IPS DF 6.9 (cell line): ENCODE data around the gene FGF12.

Source experiments
- DNase-seq: peaks from one replicate; pipeline ENCODE4 v3.0.0-alpha.2; 2013; ENCODE audit warnings: low read depth, low spot score
- H3K27ac ChIP-seq: one replicate; pipeline ENCODE4 v1.5.1; 2013; ENCODE audit warnings: low read length, control low read depth
- H3K27me3 ChIP-seq: 2 replicates; pipeline ENCODE4 v1.6.1; 2013; ENCODE audit warnings: mild to moderate bottlenecking, low read length; ENCODE audit not compliant: control insufficient read depth, insufficient read depth
- H3K36me3 ChIP-seq: 2 replicates; pipeline ENCODE4 v1.6.1; 2013; ENCODE audit warnings: low read length; ENCODE audit not compliant: control insufficient read depth, insufficient read depth
- H3K4me1 ChIP-seq: 2 replicates; pipeline ENCODE4 v1.6.1; 2013; ENCODE audit warnings: low read length; ENCODE audit not compliant: control insufficient read depth, insufficient read depth
- H3K4me3 ChIP-seq: 2 replicates; pipeline ENCODE4 v1.5.1; 2013; ENCODE audit warnings: mild to moderate bottlenecking, low read length
- H3K9me3 ChIP-seq: 2 replicates; pipeline ENCODE4 v1.6.1; 2013; ENCODE audit warnings: low read length, inconsistent platforms; ENCODE audit not compliant: control insufficient read depth, insufficient read depth
- WGBS: extraction: QIAGEN DNeasy Blood & Tissue Kit; methylation state at CpG from one replicate; pipeline ENCODE4 v1.1.7; 2013; ENCODE audit warnings: mixed read lengths, missing lambda C conversion rate; ENCODE audit not compliant: insufficient read length, insufficient coverage; 5-methylcytosine and 5-hydroxymethylcytosine counted together

The FGF12 gene

DNA sequence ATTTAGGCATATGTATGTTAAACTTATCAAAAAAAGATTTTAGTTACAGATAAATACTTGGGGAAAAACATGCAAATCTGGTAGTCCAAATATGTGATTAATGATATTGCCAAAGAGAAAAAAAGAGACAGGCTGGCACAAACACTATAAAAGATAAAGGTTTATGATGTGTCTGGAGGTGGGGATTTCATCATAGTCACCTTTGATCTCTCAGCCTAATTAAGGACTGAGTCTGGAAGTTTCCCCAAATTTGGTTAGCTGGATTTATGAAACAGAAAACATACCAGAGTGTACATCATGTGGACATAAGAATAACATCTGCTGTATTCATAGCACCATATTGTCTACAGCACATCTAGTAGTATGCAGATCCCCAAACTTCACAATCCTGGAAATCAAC is 157.0 kb downstream of the FGF12 start:
- H3K4me1 ChIP-seq, result no peaks in the 10 kb centered on the region
- H3K27me3 ChIP-seq, result no peaks in the 10 kb centered on the region
- H3K9me3 ChIP-seq, result no peaks in the 10 kb centered on the region
- no peaks in the 10 kb centered on the region for H3K36me3 ChIP-seq
- no peak for DNase-seq
- no peak overlapping the region for H3K27ac ChIP-seq
- H3K4me3 ChIP-seq, result no peak overlapping the region

DNA sequence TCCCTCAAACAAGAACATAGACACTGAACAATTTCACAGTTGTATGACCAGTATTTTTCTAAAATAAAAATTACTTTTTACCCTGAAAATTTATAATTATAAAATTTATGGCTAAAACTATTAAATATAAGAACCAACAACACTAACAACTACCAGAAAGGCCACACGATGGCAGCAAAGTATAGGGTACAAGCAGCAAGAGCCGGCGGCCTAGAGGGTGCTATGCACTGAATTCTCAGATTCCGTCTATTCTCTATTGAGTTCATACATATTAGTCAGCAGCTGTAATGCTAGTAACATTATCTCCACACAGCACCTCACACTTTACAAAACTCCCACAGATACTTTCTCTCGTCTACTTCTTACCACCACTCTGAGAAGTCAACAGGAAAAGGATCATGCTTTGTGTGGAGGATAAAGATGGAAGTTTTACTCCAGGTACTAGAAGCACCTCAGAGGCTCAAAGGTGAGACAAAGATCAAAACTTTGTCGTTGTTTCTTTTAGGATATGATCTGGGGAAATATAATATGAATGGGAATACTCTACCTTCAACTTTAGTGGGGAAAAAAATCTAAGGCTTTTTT is 160.5 kb downstream of the FGF12 start:
- peak; percentile 41 for DNase-seq
- no peak overlapping the region for H3K4me3 ChIP-seq
- no CpG with 5 or more reads among the region's 6 CpGs for WGBS
- no peaks in the 10 kb centered on the region for H3K27me3 ChIP-seq
- H3K4me1 ChIP-seq, result no peaks in the 10 kb centered on the region
- no peaks in the 10 kb centered on the region for H3K36me3 ChIP-seq
- H3K27ac ChIP-seq, result no peak overlapping the region
- H3K9me3 ChIP-seq, result no peaks in the 10 kb centered on the region

DNA sequence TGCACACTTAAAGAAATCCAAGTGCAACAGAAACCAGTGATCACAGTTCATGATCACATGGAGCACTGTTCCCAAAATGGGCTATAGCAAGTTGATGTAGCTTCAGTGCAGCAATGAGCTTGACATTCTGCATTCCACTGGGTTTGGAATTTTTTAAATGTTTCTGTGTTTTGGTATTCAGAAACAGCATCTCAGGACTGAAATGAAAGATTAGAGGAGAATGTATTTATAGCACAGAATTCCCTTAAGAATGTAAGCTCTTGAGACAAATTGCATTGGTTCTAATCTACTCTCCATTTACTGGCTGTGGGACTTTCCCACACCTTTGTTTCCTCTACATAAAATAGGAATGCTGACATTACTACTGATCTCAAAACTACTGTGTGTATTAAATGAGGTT is 162.7 kb downstream of the FGF12 start:
- Histone ChIP-seq H3K9me3 (no peaks in the 10 kb centered on the region), H3K36me3 (no peaks in the 10 kb centered on the region), H3K4me1 (no peaks in the 10 kb centered on the region), H3K27ac (no peak overlapping the region), H3K4me3 (no peak overlapping the region), H3K27me3 (no peaks in the 10 kb centered on the region)
- no peak for DNase-seq

DNA sequence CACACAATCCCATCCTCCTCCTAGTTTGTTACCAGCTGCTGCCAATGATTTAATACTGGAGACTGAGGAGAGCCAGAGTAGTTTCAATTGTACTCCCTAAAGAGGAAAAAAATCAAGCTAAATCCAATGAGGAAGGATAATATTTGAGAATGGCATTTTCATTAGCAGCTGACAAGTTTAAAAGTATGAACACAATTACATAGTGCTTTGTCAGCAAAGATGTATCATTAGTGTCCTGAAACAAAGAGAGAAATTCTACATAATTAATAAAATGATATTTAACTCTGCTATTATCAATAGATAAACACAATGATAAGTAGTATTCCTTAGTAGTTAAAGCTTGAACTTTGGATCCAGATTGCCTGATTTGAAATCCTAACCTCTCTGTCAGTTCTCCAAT is 163.9 kb downstream of the FGF12 start:
- no peaks in the 10 kb centered on the region for H3K9me3 ChIP-seq
- no peak overlapping the region for H3K27ac ChIP-seq
- no peaks in the 10 kb centered on the region for H3K27me3 ChIP-seq
- H3K4me1 ChIP-seq, result no peaks in the 10 kb centered on the region
- no peak overlapping the region for H3K4me3 ChIP-seq
- no peak for DNase-seq
- no peaks in the 10 kb centered on the region for H3K36me3 ChIP-seq

DNA sequence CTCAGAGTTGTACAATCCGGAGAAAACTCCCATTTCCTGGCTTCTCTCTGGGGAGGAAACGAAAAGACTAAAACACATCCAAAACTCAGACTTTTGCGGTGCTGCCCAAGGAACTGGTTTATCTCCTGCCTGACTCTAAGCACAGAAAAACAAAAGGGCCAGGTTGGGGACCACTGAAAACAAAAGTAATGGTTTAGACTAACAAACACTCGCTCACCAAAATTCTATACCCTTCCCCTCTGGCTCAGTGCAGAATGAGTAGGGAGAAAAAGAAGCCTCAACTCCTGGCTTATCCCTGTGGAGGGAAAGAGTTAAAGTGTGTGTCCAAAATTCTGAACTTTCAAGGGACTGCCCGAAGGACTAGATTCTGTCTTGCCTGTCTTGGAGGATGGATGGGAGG is 173.6 kb downstream of the FGF12 start:
- DNase-seq, result no peak
- Histone ChIP-seq H3K4me3 (no peak overlapping the region), H3K27me3 (no peaks in the 10 kb centered on the region)

DNA sequence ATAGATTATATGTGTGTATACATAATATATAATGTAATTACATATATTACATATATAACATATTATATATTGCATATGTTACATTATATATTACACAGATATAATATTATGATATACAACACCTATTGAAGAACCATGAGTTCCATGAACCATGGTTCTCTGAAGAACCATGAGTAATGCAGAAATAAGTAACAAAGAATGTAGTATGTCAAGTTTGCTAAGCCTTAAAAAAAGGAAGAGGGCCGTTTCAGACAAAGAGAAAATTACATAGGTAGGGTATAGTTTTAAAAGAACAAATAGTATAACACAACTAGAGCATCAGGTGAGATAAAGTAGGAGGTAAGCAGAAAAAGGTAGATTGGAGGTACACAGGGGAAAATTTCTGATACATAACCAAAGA is 177.0 kb downstream of the FGF12 start:
- H3K9me3 ChIP-seq, result no peaks in the 10 kb centered on the region
- WGBS, result no CpG with 5 or more reads among the region's 1 CpG
- no peaks in the 10 kb centered on the region for H3K27me3 ChIP-seq
- no peak overlapping the region for H3K27ac ChIP-seq
- no peak overlapping the region for H3K4me3 ChIP-seq
- DNase-seq, result no peak
- H3K4me1 ChIP-seq, result no peaks in the 10 kb centered on the region
- H3K36me3 ChIP-seq, result no peaks in the 10 kb centered on the region

More for the DNA sequence above, 173.6 kb downstream of the FGF12 start:
- H3K36me3 ChIP-seq, result no peaks in the 10 kb centered on the region
- no peak overlapping the region for H3K27ac ChIP-seq
- no CpG with 5 or more reads among the region's 5 CpGs for WGBS
- no peaks in the 10 kb centered on the region for H3K9me3 ChIP-seq
- H3K4me1 ChIP-seq, result no peaks in the 10 kb centered on the region

DNA sequence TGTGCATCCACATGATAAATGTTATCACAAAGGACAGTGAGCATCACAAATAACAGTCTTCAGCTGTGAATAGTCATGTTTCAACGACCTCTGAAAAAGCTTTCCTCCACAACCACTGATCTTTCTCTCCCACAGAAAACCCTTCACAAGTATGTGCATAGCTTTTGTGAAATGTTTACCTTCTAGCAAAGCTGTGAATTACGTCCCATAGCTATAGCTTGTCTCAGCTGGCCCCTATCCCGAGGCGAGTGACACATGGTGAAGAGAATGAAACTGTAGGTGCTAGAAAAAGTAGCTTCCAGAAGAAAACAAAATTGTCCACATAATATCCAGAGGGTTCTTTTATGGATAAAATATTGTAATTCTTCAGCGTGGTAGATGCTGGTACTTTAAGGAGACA is 182.0 kb downstream of the FGF12 start:
- Histone ChIP-seq H3K27me3 (no peaks in the 10 kb centered on the region), H3K4me3 (no peak overlapping the region), H3K4me1 (0 out of 2 replicates have a peak, but pooled peaks cover 1% of the 10 kb centered on the region), H3K9me3 (no peaks in the 10 kb centered on the region), H3K36me3 (no peaks in the 10 kb centered on the region), H3K27ac (no peak overlapping the region)
- no CpG with 5 or more reads among the region's 5 CpGs for WGBS
- DNase-seq, result no peak

DNA sequence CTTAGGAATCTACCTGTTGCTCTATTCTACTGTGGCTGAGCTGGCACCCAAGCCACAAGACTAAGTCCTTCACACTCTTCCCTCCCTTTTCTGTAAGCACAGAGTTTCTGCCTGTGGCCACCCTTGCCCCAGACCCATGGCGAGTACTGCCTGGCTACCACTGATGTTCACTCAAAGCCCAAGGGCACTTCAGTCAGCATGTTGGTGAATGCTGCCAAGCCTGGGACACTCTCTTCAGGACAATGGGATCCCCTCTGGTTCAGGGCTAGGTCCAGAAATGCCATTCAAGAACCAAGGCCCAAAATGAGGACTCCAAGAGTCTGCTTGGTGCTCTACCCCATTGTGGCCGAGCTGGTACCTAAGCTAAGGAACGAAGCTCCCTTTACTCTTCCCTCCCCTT is 184.2 kb downstream of the FGF12 start:
- H3K27ac ChIP-seq, result no peak overlapping the region
- no CpG with 5 or more reads among the region's 3 CpGs for WGBS
- DNase-seq, result no peak

DNA sequence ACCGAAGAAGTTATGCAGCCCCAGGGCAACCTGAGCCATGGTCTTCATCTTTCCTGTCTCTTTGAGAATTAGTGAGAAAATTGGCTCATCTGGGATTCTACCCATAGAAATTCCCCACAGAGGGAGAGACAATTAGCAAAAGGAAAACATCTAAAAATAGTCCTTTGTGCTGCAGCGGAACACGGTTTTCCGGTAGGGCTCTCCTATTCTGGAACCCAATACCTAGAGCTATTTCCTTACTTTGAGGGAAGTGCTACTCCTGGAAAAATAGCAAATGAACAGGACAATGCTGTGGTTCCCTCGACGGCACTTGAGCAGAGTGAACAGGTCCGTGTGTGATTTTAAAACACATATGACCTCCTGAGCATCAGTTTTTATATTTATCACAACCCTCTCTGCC is 210.5 kb downstream of the FGF12 start:
- no peaks in the 10 kb centered on the region for H3K27me3 ChIP-seq
- no CpG with 5 or more reads among the region's 7 CpGs for WGBS

More for the DNA sequence above, 184.2 kb downstream of the FGF12 start:
- H3K4me1 ChIP-seq, result 0 out of 2 replicates have a peak, but pooled peaks cover 1% of the 10 kb centered on the region
- H3K27me3 ChIP-seq, result no peaks in the 10 kb centered on the region
- H3K36me3 ChIP-seq, result no peaks in the 10 kb centered on the region
- H3K4me3 ChIP-seq, result no peak overlapping the region
- H3K9me3 ChIP-seq, result no peaks in the 10 kb centered on the region

DNA sequence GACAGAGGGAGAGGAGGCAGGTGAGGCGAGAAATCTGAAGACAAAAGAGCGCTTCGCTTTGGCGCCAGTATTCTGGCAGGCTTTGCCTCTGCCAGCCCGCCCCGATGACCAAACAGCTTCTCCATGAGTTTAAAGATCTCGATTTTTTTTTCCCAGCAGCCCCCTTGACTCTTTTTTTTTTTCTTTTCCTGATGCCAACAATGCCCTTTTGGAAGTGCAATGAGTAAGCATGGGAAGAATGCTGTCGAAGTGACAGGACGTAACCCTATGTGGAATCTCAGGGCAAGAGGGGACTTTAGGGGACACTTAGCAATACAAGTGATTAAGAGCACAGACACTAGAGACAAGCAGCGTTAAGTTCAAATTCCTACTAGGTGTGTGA is 211.7 kb downstream of the FGF12 start:
- DNase-seq, result no peak
- WGBS, result no CpG with 5 or more reads among the region's 10 CpGs
- H3K27me3 ChIP-seq, result no peaks in the 10 kb centered on the region
- no peaks in the 10 kb centered on the region for H3K36me3 ChIP-seq
- H3K4me1 ChIP-seq, result no peaks in the 10 kb centered on the region
- H3K4me3 ChIP-seq, result peak overlapping the region; percentile 90
- H3K9me3 ChIP-seq, result no peaks in the 10 kb centered on the region
- no peak overlapping the region for H3K27ac ChIP-seq

More for the DNA sequence above, 210.5 kb downstream of the FGF12 start:
- Histone ChIP-seq H3K9me3 (no peaks in the 10 kb centered on the region), H3K27ac (no peak overlapping the region), H3K36me3 (no peaks in the 10 kb centered on the region), H3K4me1 (no peaks in the 10 kb centered on the region), H3K4me3 (no peak overlapping the region)
- DNase-seq, result no peak

DNA sequence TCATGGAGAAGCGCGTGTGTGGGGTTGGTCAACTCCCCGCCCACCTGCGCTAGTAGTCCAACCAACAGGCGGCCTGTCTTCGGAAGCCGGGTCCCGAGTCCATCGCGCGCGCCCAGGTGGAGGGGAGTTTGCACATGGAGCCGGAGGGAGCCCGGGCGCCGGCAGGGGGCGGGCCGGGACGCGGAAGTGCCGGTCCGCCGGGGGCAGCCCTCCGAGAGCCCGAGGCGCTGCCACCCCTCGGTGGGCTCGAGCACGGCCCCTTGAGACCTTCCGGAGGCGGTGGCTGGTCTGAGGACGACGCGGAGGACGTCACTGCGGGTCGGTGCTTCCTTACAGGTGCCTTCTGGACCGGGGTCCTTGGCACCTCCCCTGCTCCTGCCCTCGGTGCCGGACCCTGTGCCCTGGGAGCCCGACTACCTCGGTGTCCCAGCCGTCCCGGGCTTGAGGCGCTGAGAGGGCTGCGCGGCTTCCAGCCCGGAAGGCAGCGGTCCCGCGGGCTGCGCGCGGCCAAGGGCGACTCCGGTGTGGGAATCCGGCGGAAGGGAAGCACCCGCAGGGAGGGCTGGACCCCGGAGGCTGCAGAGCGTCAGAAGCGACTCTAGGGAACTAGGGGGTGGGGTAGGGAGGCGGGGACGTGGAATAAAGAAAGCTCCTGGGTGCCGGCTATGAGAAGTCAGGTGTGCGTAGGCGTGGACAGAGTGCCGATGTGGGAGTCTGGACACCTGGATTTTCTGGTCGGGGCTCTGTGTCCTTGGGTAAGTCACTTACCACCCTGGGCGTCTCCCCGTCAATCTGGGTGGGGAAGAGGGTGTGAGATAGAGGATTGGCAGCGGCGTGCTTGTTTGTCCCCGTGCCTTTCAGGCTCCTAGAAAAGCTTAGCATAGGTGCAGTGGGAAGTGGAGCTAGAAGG is 212.3 kb downstream of the FGF12 start:
- Histone ChIP-seq H3K27me3 (no peaks in the 10 kb centered on the region), H3K27ac (no peak overlapping the region), H3K4me3 (peak overlapping the region; percentile 90), H3K36me3 (no peaks in the 10 kb centered on the region), H3K9me3 (no peaks in the 10 kb centered on the region), H3K4me1 (no peaks in the 10 kb centered on the region)
- DNase-seq, result no peak
- no CpG with 5 or more reads among the region's 74 CpGs for WGBS
